Measurements from ENCODE around the gene ATOSB. TPM values are rescaled to one million over a fixed set of nuclear protein-coding genes. Genes with fewer than 3 reads are reported as not detected.
A peak's percentile ranks its signal among the peaks of the same experiment; 100 is the strongest.

ATOSB gene
- total and polyA plus RNA-seq, 4 donors: 9.5 to 32.0 (median 23.0) TPM

DNA sequence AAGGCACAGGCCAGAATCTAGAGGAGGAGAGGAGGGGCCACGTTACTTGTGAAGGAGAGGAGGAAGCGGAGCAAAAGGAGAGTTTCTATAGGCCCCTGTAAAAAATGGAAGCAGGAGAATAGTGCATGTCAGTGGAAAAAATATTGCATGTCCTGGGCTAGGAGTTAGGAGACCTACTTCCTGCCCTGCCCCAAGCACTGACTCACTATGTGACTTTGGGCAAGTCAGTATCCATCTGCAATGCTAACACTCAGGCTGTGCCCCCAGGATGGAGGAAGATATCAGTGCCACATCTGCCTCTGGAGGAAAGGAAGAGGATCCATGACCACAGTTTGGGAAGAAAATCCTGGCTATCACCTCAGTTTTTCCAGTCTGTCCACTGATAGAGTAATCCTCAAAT, 26.2 kb downstream of the ATOSB start:
- H3K36me3 ChIP-seq (ENCODE audit: control insufficient read depth in 4 of 4, insufficient read depth in 4 of 4, low read length in 4 of 4): peaks cover 10 to 51% (median 18%) of the 10 kb centered on the region in 4 donors

DNA sequence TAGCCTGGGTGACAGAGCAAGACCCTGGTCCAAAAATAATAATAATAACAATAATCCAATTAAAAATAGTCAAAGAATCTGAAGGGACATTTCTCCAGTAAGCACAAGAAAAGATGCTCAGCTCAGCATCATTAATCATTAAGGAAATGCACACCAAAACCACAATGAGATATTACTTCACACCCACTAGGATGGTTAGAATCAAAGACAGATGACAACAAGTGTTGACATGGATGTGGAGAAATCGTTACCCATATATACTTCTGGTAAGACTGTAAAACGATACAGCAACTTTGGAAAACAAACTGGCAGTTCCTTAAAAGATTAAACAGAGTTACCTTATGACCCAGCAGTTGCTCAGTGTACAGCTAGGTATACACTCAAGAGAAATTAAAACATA, 30.6 kb downstream of the ATOSB start:
- Histone ChIP-seq H3K36me3 (ENCODE audit: control insufficient read depth in 4 of 4, insufficient read depth in 4 of 4, low read length in 4 of 4) (peaks cover 3 to 22% (median 12%) of the 10 kb centered on the region in 4 donors), H3K9ac (ENCODE audit: insufficient read depth in 1 of 2, low read length in 2 of 2) (no peak overlapping the region), H3K4me1 (ENCODE audit: control insufficient read depth in 5 of 5, insufficient read depth in 5 of 5, low read length in 5 of 5) (no peaks in the 10 kb centered on the region), H3K27ac (ENCODE audit: low read depth in 1 of 2, low read length in 1 of 2) (no peak overlapping the region), H3K9me3 (ENCODE audit: control insufficient read depth in 4 of 4, insufficient read depth in 3 of 4, low read length in 3 of 4) (no peaks in the 10 kb centered on the region), H3K4me3 (no peak overlapping the region), H3K27me3 (ENCODE audit: control insufficient read depth in 3 of 3, insufficient read depth in 3 of 3, low read length in 2 of 3) (no peaks in the 10 kb centered on the region)
- ATAC-seq (ENCODE audit: insufficient read depth, low FRiP score) (no peak), DNase-seq (no peak)
- TF ChIP-seq, protein P1, sequence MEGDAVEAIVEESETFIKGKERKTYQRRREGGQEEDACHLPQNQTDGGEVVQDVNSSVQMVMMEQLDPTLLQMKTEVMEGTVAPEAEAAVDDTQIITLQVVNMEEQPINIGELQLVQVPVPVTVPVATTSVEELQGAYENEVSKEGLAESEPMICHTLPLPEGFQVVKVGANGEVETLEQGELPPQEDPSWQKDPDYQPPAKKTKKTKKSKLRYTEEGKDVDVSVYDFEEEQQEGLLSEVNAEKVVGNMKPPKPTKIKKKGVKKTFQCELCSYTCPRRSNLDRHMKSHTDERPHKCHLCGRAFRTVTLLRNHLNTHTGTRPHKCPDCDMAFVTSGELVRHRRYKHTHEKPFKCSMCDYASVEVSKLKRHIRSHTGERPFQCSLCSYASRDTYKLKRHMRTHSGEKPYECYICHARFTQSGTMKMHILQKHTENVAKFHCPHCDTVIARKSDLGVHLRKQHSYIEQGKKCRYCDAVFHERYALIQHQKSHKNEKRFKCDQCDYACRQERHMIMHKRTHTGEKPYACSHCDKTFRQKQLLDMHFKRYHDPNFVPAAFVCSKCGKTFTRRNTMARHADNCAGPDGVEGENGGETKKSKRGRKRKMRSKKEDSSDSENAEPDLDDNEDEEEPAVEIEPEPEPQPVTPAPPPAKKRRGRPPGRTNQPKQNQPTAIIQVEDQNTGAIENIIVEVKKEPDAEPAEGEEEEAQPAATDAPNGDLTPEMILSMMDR (IDR thresholded peaks at IDR 0.05; ENCODE audit: control extremely low read depth, extremely low read depth): no peak
- WGBS, 2 donors: 44 to 78% methylated on average over 2 of the region's 2 CpGs

More for the DNA sequence above, 26.2 kb downstream of the ATOSB start:
- H3K27ac ChIP-seq (ENCODE audit: low read depth in 1 of 2, low read length in 1 of 2): no peak overlapping the region
- TF ChIP-seq, protein P1 (IDR thresholded peaks at IDR 0.05; ENCODE audit: control extremely low read depth, extremely low read depth): no peak
- 96 to 97% methylated on average over 2 of the region's 2 CpGs for WGBS, 2 donors
- no peak overlapping the region for H3K9ac ChIP-seq (ENCODE audit: insufficient read depth in 1 of 2, low read length in 2 of 2)
- H3K4me3 ChIP-seq: no peak overlapping the region
- ATAC-seq (ENCODE audit: insufficient read depth, low FRiP score) (no peak), DNase-seq (no peak)
- no peaks in the 10 kb centered on the region for H3K9me3 ChIP-seq (ENCODE audit: control insufficient read depth in 4 of 4, insufficient read depth in 3 of 4, low read length in 3 of 4)
- H3K27me3 ChIP-seq (ENCODE audit: control insufficient read depth in 3 of 3, insufficient read depth in 3 of 3, low read length in 2 of 3): no peaks in the 10 kb centered on the region
- H3K4me1 ChIP-seq (ENCODE audit: control insufficient read depth in 5 of 5, insufficient read depth in 5 of 5, low read length in 5 of 5): no peaks in the 10 kb centered on the region

DNA sequence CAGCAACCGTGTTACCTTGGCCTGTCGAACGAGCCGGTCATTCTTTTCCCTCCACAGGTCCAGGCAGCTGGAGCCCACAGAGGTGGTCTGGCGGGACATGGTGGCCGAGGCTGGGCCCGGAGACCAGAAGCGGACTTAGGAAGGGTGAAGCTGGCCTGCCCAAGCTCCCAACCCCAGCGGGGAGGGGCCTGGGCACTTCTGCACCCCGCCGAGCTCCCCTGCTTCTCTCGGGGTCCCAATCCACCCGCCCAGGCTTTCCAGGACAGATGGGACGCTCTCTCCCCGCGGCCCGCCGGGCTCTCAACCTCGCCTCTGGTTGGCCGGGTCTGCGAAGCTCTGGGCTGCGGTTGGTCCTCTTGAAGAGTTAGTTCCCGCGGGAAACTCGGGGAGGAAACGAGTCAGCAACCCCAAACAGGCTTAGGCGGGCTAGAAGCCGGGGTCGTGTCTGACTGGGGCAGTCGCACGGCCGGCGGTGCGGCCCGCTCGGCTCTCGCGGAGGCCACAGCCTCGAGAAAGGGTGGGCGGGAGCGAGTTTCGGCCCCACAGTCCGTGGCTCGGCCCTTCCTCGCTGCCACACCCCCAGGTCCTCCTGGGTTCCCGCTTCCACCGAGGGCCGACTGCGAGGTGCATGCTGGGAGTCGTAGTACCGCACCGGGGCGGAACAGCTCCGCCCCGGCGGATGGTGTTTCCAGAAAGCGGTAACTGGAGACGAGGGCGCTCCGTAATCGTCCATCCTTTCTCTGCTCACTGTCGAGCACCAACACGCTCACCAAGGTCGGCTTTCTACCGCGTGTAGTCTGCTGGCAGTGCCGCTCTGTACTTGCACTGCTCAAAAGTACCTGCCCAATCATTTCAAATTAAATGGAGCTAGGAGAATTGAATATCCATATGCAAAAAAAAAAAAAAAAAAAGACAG, 36.0 kb downstream of the ATOSB start, which contains the start of gene FANCG:
TSS of gene FANCG (minus strand) at position 517 of the 916 bp plus-strand sequence. CDS start at position 99, 418 bp downstream.
- ATAC-seq (ENCODE audit: insufficient read depth, low FRiP score) (peak; percentile 97), DNase-seq (peak; percentile 92 to 95 (median 95))
- peak within 1 kb of the TSS; percentile 66 for H3K4me3 ChIP-seq
- peak within 1 kb of the TSS; percentile 51 to 80 for H3K9ac ChIP-seq (ENCODE audit: insufficient read depth in 1 of 2, low read length in 2 of 2)
- 0% methylated on average over 65 to 67 of the region's 67 CpGs for WGBS, 2 donors
- peak within 1 kb of the TSS; percentile 57 to 66 for H3K27ac ChIP-seq (ENCODE audit: low read depth in 1 of 2, low read length in 1 of 2)
- H3K4me1 ChIP-seq (ENCODE audit: control insufficient read depth in 5 of 5, insufficient read depth in 5 of 5, low read length in 5 of 5): peaks cover 0 to 16% (median 7%) of the 10 kb centered on the region in 5 donors
- H3K36me3 ChIP-seq (ENCODE audit: control insufficient read depth in 4 of 4, insufficient read depth in 4 of 4, low read length in 4 of 4): peaks cover 0 to 20% (median 9%) of the 10 kb centered on the region in 4 donors
- H3K27me3 ChIP-seq (ENCODE audit: control insufficient read depth in 3 of 3, insufficient read depth in 3 of 3, low read length in 2 of 3): no peaks in the 10 kb centered on the region
- TF ChIP-seq, protein P1 (IDR thresholded peaks at IDR 0.05; ENCODE audit: control extremely low read depth, extremely low read depth): no peak
- no peaks in the 10 kb centered on the region for H3K9me3 ChIP-seq (ENCODE audit: control insufficient read depth in 4 of 4, insufficient read depth in 3 of 4, low read length in 3 of 4)

All from lung (tissue), 12 donors.